H1 (cell line): ENCODE data around the gene ATP6V0E2. TPM values are rescaled to one million over a fixed set of nuclear protein-coding genes. Genes with fewer than 3 reads are reported as not detected.

Source experiments
- CTCF ChIA-PET: fragments of 300-600 bp; sonication (Branson Sonifier 250); formaldehyde crosslinking; loops from one replicate; lab custom pipeline; 2021; ENCODE audit not compliant: partially characterized antibody; lab: Charles Lee
- POLR2A ChIA-PET: fragments of 300-600 bp; sonication (Branson Sonifier 250); formaldehyde crosslinking; loops from one replicate; lab custom pipeline; 2021; ENCODE audit warnings: inconsistent platforms; ENCODE audit not compliant: partially characterized antibody; lab: Charles Lee
- DNase-seq, 2 experiments: peaks; one replicate each; pipeline versions ENCODE4 v3.0.0 to v3.0.0-alpha.2; 2010 to 2022; ENCODE audit warnings: low spot score in 2 of 2, low read depth in 1 of 2, mixed read lengths in 1 of 2
- FAIRE-seq: peaks from 2 replicates; lab custom pipeline; 2011; peaks lifted over from hg19 to GRCh38; lab: Jason Lieb, UNC
- H2AFZ ChIP-seq: 2 replicates; pipeline ENCODE4 v1.8.1; 2012; ENCODE audit warnings: low read length, inconsistent platforms
- H2AK5ac ChIP-seq: 2 replicates; pipeline ENCODE4 v1.6.1; 2013; ENCODE audit warnings: low read depth, low read length
- H2BK120ac ChIP-seq: replicated peaks from 2 replicates; pipeline ENCODE3; 2013; ENCODE audit warnings: low read depth, low read length, inconsistent platforms
- H2BK12ac ChIP-seq: 2 replicates; pipeline ENCODE4 v1.6.1; 2013; ENCODE audit warnings: low read depth, low read length
- H2BK15ac ChIP-seq: 2 replicates; pipeline ENCODE4 v1.6.1; 2013; ENCODE audit warnings: low read length
- H2BK20ac ChIP-seq: 2 replicates; pipeline ENCODE4 v1.6.1; 2013; ENCODE audit warnings: low read length
- H2BK5ac ChIP-seq: 2 replicates; pipeline ENCODE4 v1.6.1; 2013; ENCODE audit warnings: low read depth, low read length
- H3K14ac ChIP-seq: 2 replicates; pipeline ENCODE4 v1.6.1; 2013; ENCODE audit warnings: inconsistent platforms; ENCODE audit not compliant: insufficient read length
- H3K18ac ChIP-seq: 2 replicates; pipeline ENCODE4 v1.6.1; 2013; ENCODE audit warnings: low read length; ENCODE audit errors: extremely low read depth
- H3K23ac ChIP-seq: 2 replicates; pipeline ENCODE4 v1.6.1; 2013; ENCODE audit warnings: inconsistent platforms; ENCODE audit not compliant: insufficient read length
- H3K23me2 ChIP-seq: 2 replicates; pipeline ENCODE4 v1.6.1; 2013; ENCODE audit warnings: low read depth, low read length
- H3K27ac ChIP-seq: 2 replicates; pipeline ENCODE4 v1.6.1; 2011; ENCODE audit warnings: low read depth, low read length, inconsistent platforms
- H3K27me3 ChIP-seq, 4 experiments: replicated peaks in 1 of 4; 1 replicate in 1 of 4; 2 replicates in 3 of 4; pipeline versions ENCODE4 v1.6.1 to v1.8.1; 2011 to 2013; ENCODE audit warnings: low read length in 3 of 4, mild to moderate bottlenecking in 3 of 4, inconsistent platforms in 2 of 4, mixed read lengths in 2 of 4, moderate library complexity in 1 of 4; ENCODE audit not compliant: control insufficient read depth in 3 of 4, insufficient read depth in 3 of 4; ENCODE audit errors: extremely low read depth in 1 of 4
- H3K36me3 ChIP-seq, 4 experiments: 2 replicates each; pipeline versions ENCODE4 v1.6.1 to v1.8.1; 2011 to 2013; ENCODE audit warnings: mild to moderate bottlenecking in 4 of 4, low read length in 3 of 4, moderate library complexity in 2 of 4, control low read depth in 1 of 4, inconsistent platforms in 1 of 4; ENCODE audit not compliant: insufficient read depth in 4 of 4, control insufficient read depth in 2 of 4
- H3K4ac ChIP-seq: replicated peaks from 2 replicates; pipeline ENCODE3; 2013; ENCODE audit warnings: low read length, low read depth, mixed read lengths, inconsistent platforms; ENCODE audit not compliant: insufficient read length
- H3K4me1 ChIP-seq, 4 experiments: replicated peaks in 1 of 4; 1 replicate in 1 of 4; 2 replicates in 3 of 4; pipeline versions ENCODE4 v1.6.1 to v1.8.1; 2011 to 2013; ENCODE audit warnings: low read length in 3 of 4, inconsistent platforms in 2 of 4, mixed read lengths in 1 of 4; ENCODE audit not compliant: insufficient read depth in 4 of 4, control insufficient read depth in 3 of 4
- H3K4me2 ChIP-seq, 2 experiments: 2 replicates each; pipeline versions ENCODE4 v1.6.1 to v1.8.1; 2011 to 2013; ENCODE audit warnings: low read depth in 2 of 2, low read length in 2 of 2, control low read depth in 1 of 2, inconsistent platforms in 1 of 2, mild to moderate bottlenecking in 1 of 2; ENCODE audit not compliant: insufficient read depth in 1 of 2
- H3K4me3 ChIP-seq, 4 experiments: fragments of 200-600, 300-600 bp in 1 of 4; sonication (generic), shearing (Covaris generic), sonication (Bioruptor Twin) in 1 of 4; 2 replicates each; pipeline versions ENCODE4 v1.5.1 to v1.8.1; 2011 to 2016; ENCODE audit warnings: low read length in 4 of 4, low read depth in 3 of 4, control low read depth in 2 of 4, inconsistent platforms in 2 of 4, mild to moderate bottlenecking in 2 of 4, mixed read lengths in 1 of 4, moderate library complexity in 1 of 4; ENCODE audit not compliant: insufficient read depth in 2 of 4; ENCODE audit errors: extremely low read depth in 1 of 4
- H3K56ac ChIP-seq: replicated peaks from 2 replicates; pipeline ENCODE3; 2013; ENCODE audit warnings: low read depth, mild to moderate bottlenecking, mixed read lengths, low read length, inconsistent platforms; ENCODE audit not compliant: insufficient read length
- H3K79me1 ChIP-seq: 2 replicates; pipeline ENCODE4 v1.6.1; 2013; ENCODE audit warnings: low read depth, low read length, control low read depth
- H3K79me2 ChIP-seq, 2 experiments: 2 replicates each; pipeline versions ENCODE4 v1.6.1 to v1.8.1; 2012 to 2013; ENCODE audit warnings: low read length in 2 of 2, mild to moderate bottlenecking in 2 of 2, inconsistent platforms in 1 of 2; ENCODE audit not compliant: insufficient read depth in 2 of 2, control insufficient read depth in 1 of 2
- H3K9ac ChIP-seq, 4 experiments: replicated peaks in 1 of 4; 1 replicate in 1 of 4; 2 replicates in 3 of 4; pipeline versions ENCODE4 v1.6.1 to v1.8.1; 2011 to 2013; ENCODE audit warnings: low read depth in 3 of 4, low read length in 3 of 4, control low read depth in 2 of 4, mild to moderate bottlenecking in 2 of 4, moderate library complexity in 2 of 4, inconsistent platforms in 1 of 4; ENCODE audit errors: extremely low read depth in 1 of 4
- H3K9me3 ChIP-seq, 2 experiments: 2 replicates each; pipeline versions ENCODE4 v1.6.1 to v1.8.1; 2012 to 2013; ENCODE audit warnings: mild to moderate bottlenecking in 2 of 2, moderate library complexity in 2 of 2, control low read depth in 1 of 2, inconsistent platforms in 1 of 2, low read depth in 1 of 2, low read length in 1 of 2, mixed read lengths in 1 of 2; ENCODE audit not compliant: insufficient read depth in 2 of 2
- H4K20me1 ChIP-seq, 2 experiments: replicated peaks in 1 of 2; 2 replicates each; pipeline versions ENCODE3 to v1.8.1; 2011 to 2013; ENCODE audit warnings: inconsistent platforms in 2 of 2, low read length in 2 of 2, mild to moderate bottlenecking in 1 of 2; ENCODE audit not compliant: insufficient read depth in 2 of 2, control insufficient read depth in 1 of 2
- H4K5ac ChIP-seq: 2 replicates; pipeline ENCODE4 v1.6.1; 2013; ENCODE audit warnings: low read length, low read depth, mixed read lengths, inconsistent platforms; ENCODE audit not compliant: insufficient read length
- H4K8ac ChIP-seq: 2 replicates; pipeline ENCODE4 v1.8.0; 2013; ENCODE audit warnings: mild to moderate bottlenecking, moderate library complexity, low read length, inconsistent platforms; ENCODE audit not compliant: insufficient read depth; ENCODE audit errors: extremely low read depth
- H4K91ac ChIP-seq: replicated peaks from 2 replicates; pipeline ENCODE3; 2013; ENCODE audit warnings: low read length, mixed read lengths, inconsistent platforms; ENCODE audit not compliant: insufficient read length
- POLR2A ChIP-seq, 2 experiments: IDR thresholded peaks; 1 replicate in 1 of 2; 2 replicates in 1 of 2; pipeline ENCODE4 v1.6.1; 2011; ENCODE audit warnings: low read depth in 2 of 2, low read length in 2 of 2, mild to moderate bottlenecking in 2 of 2; ENCODE audit errors: control extremely low read depth in 1 of 2
- WGBS, 2 experiments: shearing (Covaris generic) in 1 of 2; methylation state at CpG; one replicate each; pipeline versions ENCODE4 v1.1.6 to v1.1.7; 2013 to 2015; ENCODE audit warnings: low lambda C conversion rate in 2 of 2, mixed read lengths in 2 of 2, inconsistent platforms in 1 of 2, low coverage in 1 of 2, missing lambda C conversion rate in 1 of 2; ENCODE audit not compliant: insufficient replicate concordance in 2 of 2, insufficient coverage in 1 of 2, insufficient read length in 1 of 2; ENCODE audit errors: extremely low coverage in 1 of 2, missing lambda C conversion rate in 1 of 2; 5-methylcytosine and 5-hydroxymethylcytosine counted together
- polyA plus RNA-seq, 7 experiments: library from polyadenylated mRNA; depleted of rRNA in 3 of 7; stranded (reverse) in 5 of 7; unstranded in 2 of 7; fragments of >200 nt in 5 of 7; fragments of 200-250 nt in 2 of 7; gene quantifications; 1 replicate in 5 of 7; 2 replicates in 1 of 7; 4 replicates in 1 of 7; pipeline versions ENCODE4 v1.2.1 to v1.2.3, GENCODE V29; 2011 to 2013; ENCODE audit warnings: missing spikeins in 2 of 7, mixed read lengths in 2 of 7
- total RNA-seq: library from RNA; stranded (reverse); fragmentation: NEBNext Ultra II Directional; extraction: Animal tissue kit (Norgen Biotek cat#: 25700); gene quantifications from 2 replicates; pipeline ENCODE4 v1.2.1, GENCODE V29; 2021

The ATP6V0E2 gene
- total and polyA plus RNA-seq, 2 of the 8 experiments (the other 6 are each of a cell fraction or from before 2014, with no cell fraction given), result 26.1 to 47.9 TPM

DNA sequence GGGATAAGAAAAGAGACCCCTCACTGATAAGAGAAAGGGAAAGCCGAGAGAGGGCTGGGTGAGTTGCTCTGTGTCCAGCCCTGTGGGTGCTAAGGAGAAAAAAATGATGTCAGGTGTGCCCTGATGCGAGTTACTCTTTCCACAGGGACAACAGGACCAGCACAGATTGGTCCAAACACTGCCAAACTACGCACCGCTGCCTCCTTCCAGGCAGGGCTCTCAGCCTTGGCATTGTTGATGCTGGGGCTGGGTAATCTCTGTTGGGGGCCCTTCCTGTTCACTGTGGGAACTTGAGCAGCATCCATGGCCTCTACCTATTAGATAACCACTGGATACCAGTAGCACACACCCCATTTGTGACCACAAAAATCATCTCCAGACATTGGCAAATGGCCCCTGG, 10.3 kb upstream of the ATP6V0E2 start:
- no peaks in the 10 kb centered on the region for H3K79me1 ChIP-seq
- no peak for TF ChIP-seq POLR2A (IDR thresholded peaks at IDR 0.05; ENCODE audit: control extremely low read depth in 1 of 2, low read depth in 2 of 2, low read length in 2 of 2)

More for the DNA sequence above, 10.3 kb upstream of the ATP6V0E2 start:
- ChIA-PET CTCF (interaction anchor here (3.6 to 5.0 kb wide), 2 partner anchors 20 to 57 kb away, joined by 19 to 68 read pairs; no protein-coding TSS in a partner anchor), POLR2A (no interaction called here)
- H3K36me3 ChIP-seq, result no peaks in the 10 kb centered on the region
- WGBS, 2 experiments, result 87% methylated on average over 4 of the region's 4 CpGs; no CpG with 5 or more reads in 1 of the 2 experiments
- H4K8ac ChIP-seq, result no peak overlapping the region
- H3K23me2 ChIP-seq, result no peaks in the 10 kb centered on the region
- FAIRE-seq, result no peak
- H3K27ac ChIP-seq, result no peak overlapping the region
- no peak overlapping the region for H3K14ac ChIP-seq
- H2BK20ac ChIP-seq, result 0 out of 2 replicates have a peak overlapping the region, but pooled peaks have one; percentile 0
- no peaks in the 10 kb centered on the region; a peak in 2 of 7 replicates for H3K27me3 ChIP-seq
- H3K4me1 ChIP-seq, result no peaks in the 10 kb centered on the region
- H3K9ac ChIP-seq, result no peak overlapping the region
- no peak overlapping the region for H3K56ac ChIP-seq
- H2AFZ ChIP-seq, result no peak overlapping the region
- H2AK5ac ChIP-seq, result no peak overlapping the region
- H3K4me2 ChIP-seq, result no peak overlapping the region
- no peak overlapping the region for H3K4me3 ChIP-seq
- H4K5ac ChIP-seq, result no peak overlapping the region
- no peak overlapping the region for H2BK5ac ChIP-seq
- H2BK15ac ChIP-seq, result no peak overlapping the region
- DNase-seq, result no peak
- H3K9me3 ChIP-seq, result no peaks in the 10 kb centered on the region
- no peak overlapping the region for H4K91ac ChIP-seq
- H3K4ac ChIP-seq, result no peak overlapping the region
- H2BK120ac ChIP-seq, result no peak overlapping the region
- no peaks in the 10 kb centered on the region for H4K20me1 ChIP-seq
- H3K79me2 ChIP-seq, result no peaks in the 10 kb centered on the region
- H3K23ac ChIP-seq, result no peak overlapping the region
- H3K18ac ChIP-seq, result no peak overlapping the region
- no peak overlapping the region for H2BK12ac ChIP-seq
